ENCODE measurements around the gene CPNE4. TPM values are rescaled to one million over a fixed set of nuclear protein-coding genes. Genes with fewer than 3 reads are reported as not detected.

The CPNE4 gene
- total RNA-seq, 1 experiment from 2014 or later = 1.9 TPM

DNA sequence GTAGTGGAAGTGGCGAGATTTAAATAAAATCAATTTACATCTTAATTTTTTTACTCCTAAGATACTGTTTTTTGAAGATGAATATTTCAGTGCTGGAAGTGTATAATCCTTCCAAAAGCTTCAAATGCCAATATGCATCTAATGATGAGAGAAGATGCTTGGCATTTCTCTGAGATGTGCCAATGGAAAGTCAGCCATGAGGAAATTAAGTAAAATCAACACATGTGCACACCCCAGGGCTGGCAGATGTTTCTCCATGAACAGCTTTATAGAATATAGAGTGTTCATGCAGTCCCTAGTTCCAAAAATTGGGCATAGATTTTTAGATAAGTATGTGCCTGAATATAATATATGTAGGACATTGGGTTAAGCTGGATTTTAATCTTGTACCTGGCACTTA is 90.1 kb downstream of the CPNE4 start:
- H3K18ac ChIP-seq (ENCODE audit: insufficient read length, low read depth, low read length) = no peak overlapping the region
- H3K23ac ChIP-seq (ENCODE audit: insufficient read length, low read depth, low read length) = no peak overlapping the region
- H4K8ac ChIP-seq (replicated peaks; ENCODE audit: insufficient read length, low read depth, low read length) = no peak overlapping the region
- no peaks in the 10 kb centered on the region for H3K79me2 ChIP-seq (ENCODE audit: insufficient read depth, low read length)
- no peak for DNase-seq
- no peak overlapping the region for H4K91ac ChIP-seq (ENCODE audit: insufficient read length, low read depth, low read length)
- no peaks in the 10 kb centered on the region for H3K79me1 ChIP-seq (ENCODE audit: insufficient read depth, low read depth, low read length, poor library complexity, severe bottlenecking)
- no peak overlapping the region for H3K27ac Mint-ChIP-seq
- H3K4me2 ChIP-seq (ENCODE audit: insufficient read depth, insufficient read length, low read length) = no peak overlapping the region
- H3K27me3 ChIP-seq (ENCODE audit: insufficient read depth, low read length) = no peaks in the 10 kb centered on the region
- WGBS (ENCODE audit: extremely low coverage, insufficient read length, low lambda C conversion rate) = no CpG with 5 or more reads among the region's 1 CpG
- no peaks in the 10 kb centered on the region for H3K27me3 Mint-ChIP-seq (ENCODE audit: low read depth)
- no peaks in the 10 kb centered on the region for H3K36me3 Mint-ChIP-seq (ENCODE audit: insufficient read depth in 1 of 3, low read depth in 3 of 3)
- H3K9me3 ChIP-seq (ENCODE audit: control insufficient read depth, low read depth, low read length) = no peaks in the 10 kb centered on the region
- H2BK20ac ChIP-seq (ENCODE audit: low read depth, low read length, poor library complexity, severe bottlenecking) = no peak overlapping the region
- H2AFZ ChIP-seq (ENCODE audit: low read length) = no peak overlapping the region
- no peak overlapping the region for H3K56ac ChIP-seq (ENCODE audit: insufficient read length, low read depth, low read length)
- H2BK120ac ChIP-seq (ENCODE audit: low read depth, low read length, poor library complexity, severe bottlenecking) = no peak overlapping the region
- H3K4me1 Mint-ChIP-seq = peaks cover 11 to 12% of the 10 kb centered on the region in 2 experiments
- H3K9ac ChIP-seq (ENCODE audit: extremely low read depth, insufficient read length, low read length) = no peak overlapping the region
- no peak overlapping the region for H4K5ac ChIP-seq (ENCODE audit: insufficient read length, low read depth, low read length)
- peaks cover 0 to 4% of the 10 kb centered on the region in 2 experiments; a peak in 2 of 5 replicates for H3K9me3 Mint-ChIP-seq
- no peak overlapping the region for H2AK5ac ChIP-seq (ENCODE audit: insufficient read length, low read length)
- no peaks in the 10 kb centered on the region for H4K20me1 ChIP-seq (ENCODE audit: control insufficient read depth, insufficient read depth, insufficient read length)
- H3K4me3 Mint-ChIP-seq = no peak overlapping the region
- no peak overlapping the region for H3K4ac ChIP-seq (ENCODE audit: low read depth, low read length)
- no peak overlapping the region for H3T11ph ChIP-seq (ENCODE audit: low read length)
- H2BK12ac ChIP-seq (ENCODE audit: insufficient read length, low read depth, low read length) = no peak overlapping the region
- no peaks in the 10 kb centered on the region for H3K23me2 ChIP-seq (ENCODE audit: insufficient read length, low read depth, low read length, poor library complexity, severe bottlenecking)
- H3K27ac ChIP-seq (ENCODE audit: insufficient read length, low read depth, low read length) = no peak overlapping the region
- no peaks in the 10 kb centered on the region for H3K4me1 ChIP-seq (ENCODE audit: insufficient read depth, low read length)
- H2BK5ac ChIP-seq (ENCODE audit: insufficient read length, low read length) = no peak overlapping the region
- TF ChIP-seq, protein P1, sequence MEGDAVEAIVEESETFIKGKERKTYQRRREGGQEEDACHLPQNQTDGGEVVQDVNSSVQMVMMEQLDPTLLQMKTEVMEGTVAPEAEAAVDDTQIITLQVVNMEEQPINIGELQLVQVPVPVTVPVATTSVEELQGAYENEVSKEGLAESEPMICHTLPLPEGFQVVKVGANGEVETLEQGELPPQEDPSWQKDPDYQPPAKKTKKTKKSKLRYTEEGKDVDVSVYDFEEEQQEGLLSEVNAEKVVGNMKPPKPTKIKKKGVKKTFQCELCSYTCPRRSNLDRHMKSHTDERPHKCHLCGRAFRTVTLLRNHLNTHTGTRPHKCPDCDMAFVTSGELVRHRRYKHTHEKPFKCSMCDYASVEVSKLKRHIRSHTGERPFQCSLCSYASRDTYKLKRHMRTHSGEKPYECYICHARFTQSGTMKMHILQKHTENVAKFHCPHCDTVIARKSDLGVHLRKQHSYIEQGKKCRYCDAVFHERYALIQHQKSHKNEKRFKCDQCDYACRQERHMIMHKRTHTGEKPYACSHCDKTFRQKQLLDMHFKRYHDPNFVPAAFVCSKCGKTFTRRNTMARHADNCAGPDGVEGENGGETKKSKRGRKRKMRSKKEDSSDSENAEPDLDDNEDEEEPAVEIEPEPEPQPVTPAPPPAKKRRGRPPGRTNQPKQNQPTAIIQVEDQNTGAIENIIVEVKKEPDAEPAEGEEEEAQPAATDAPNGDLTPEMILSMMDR (conservative IDR thresholded peaks at IDR 0.05) = no peak
- H2BK15ac ChIP-seq (ENCODE audit: low read depth, low read length) = no peak overlapping the region
- no peak overlapping the region for H3K14ac ChIP-seq (ENCODE audit: insufficient read depth, low read length)
